Skin of body (tissue), 2 donors: ENCODE results near the gene C12orf57. TPM values are rescaled to one million over a fixed set of nuclear protein-coding genes. Genes with fewer than 3 reads are reported as not detected.
A peak's percentile ranks its signal among the peaks of the same experiment; 100 is the strongest.

Experiments used
- DNase-seq: peaks from one replicate; lab custom pipeline; 2025; lab: John Stamatoyannopoulos, UW
- total RNA-seq: library from RNA; depleted of rRNA; stranded (reverse); fragments of >200 nt; gene quantifications from one replicate; pipeline ENCODE4 v1.2.3, GENCODE V29; 2014

Gene C12orf57
- total RNA-seq, 1 donor from 2014 or later, result 130 TPM

DNA sequence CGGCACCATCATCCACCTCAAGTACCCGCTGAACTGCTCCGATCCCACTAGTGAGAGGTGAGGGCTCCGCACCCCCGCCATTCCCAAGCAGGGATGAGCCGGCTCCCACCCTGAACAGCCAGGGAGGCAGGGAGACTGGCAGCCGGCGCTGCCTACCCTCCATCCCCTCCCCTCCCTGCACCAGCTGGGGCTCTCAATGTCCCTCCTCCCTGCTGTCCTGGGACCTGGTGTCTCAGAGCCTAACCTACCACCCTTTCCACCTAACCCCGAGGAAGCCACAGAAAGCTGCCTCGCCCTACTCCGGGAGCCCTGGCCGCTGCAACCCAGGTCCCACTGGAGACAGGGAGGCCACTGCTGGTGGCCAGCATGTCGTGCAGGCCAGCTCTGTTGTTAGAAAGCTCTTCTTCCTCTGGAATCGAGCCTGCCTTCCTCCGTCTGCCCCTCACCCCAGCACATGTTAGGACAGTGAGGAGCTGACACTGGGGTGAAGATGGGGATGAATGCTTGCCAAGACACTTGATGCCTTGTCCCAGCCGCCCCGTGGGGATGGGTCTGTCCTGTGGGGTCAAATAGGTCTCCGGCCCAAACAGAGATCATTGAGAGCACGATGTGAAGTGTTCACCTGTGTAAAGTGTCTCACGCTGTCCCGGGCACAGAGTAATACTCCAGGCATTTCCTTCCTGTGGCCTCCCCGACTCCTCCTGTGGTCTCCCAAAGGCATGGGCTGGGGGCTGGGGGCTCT, 8.5 kb downstream of the C12orf57 start:
- DNase-seq, result no peak

DNA sequence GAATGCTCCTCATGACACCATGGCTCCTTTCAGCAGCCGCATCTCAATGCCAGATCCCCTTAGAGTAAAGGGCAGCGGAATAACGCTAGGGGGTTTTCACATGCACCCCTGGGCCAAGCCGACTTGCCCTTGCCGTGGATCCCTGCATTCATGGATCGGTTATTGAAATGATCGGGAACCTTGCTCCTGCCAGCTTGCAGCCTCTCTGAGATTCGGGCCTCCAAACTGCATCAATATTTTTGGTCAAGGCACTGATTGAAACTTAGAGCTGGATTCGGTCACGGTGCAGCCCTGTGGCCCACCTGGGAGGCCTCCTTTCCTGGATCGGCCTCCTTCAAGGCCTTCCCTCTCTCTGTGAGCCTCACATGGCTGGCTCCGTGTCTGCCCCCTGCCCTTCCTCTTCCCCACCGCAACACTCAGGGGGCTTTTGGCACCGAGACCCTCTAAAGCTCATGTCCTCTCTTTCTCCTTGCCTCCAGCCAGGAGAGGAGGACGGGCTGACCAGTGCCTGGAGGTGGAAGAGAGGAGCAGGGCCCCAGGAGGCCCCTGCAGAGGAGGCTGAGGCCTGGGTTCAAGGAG, 9.1 kb downstream of the C12orf57 start:
- no peak for DNase-seq

GRCh38 chr12:6953442-6954315, 9.9 kb downstream of the C12orf57 start:
- DNase-seq, result peak; percentile 69

DNA sequence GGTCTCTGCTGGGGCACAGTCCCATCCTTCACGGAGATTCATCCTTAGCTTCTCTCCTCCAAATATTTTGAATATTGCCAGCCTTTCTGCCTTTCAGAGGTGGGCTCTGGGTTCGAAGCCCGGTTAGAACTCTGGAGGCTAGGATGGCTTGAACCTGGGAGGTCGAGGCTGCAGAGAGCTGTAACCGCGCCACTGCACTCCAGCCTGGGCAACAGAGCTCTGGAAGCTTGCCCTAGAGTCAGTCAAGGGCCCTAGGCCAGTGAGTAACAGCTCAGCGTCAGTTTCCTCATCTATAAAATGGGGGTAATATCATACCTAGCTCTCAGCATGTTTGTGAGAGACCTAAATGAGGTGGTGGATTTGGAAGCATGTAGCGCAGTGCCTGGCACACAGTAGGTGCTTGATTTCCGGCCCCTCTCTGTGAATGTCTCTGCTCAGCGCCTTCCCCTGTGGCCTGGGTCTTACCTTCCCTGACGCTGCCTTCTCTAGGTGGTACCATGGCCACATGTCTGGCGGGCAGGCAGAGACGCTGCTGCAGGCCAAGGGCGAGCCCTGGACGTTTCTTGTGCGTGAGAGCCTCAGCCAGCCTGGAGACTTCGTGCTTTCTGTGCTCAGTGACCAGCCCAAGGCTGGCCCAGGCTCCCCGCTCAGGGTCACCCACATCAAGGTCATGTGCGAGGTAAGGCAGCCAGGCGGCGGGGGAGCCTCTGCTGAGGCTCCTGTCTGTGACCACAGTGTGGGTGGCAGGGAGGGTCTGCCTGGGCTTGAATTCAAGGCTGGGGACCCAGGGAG, 10.7 kb downstream of the C12orf57 start:
- no peak for DNase-seq

DNA sequence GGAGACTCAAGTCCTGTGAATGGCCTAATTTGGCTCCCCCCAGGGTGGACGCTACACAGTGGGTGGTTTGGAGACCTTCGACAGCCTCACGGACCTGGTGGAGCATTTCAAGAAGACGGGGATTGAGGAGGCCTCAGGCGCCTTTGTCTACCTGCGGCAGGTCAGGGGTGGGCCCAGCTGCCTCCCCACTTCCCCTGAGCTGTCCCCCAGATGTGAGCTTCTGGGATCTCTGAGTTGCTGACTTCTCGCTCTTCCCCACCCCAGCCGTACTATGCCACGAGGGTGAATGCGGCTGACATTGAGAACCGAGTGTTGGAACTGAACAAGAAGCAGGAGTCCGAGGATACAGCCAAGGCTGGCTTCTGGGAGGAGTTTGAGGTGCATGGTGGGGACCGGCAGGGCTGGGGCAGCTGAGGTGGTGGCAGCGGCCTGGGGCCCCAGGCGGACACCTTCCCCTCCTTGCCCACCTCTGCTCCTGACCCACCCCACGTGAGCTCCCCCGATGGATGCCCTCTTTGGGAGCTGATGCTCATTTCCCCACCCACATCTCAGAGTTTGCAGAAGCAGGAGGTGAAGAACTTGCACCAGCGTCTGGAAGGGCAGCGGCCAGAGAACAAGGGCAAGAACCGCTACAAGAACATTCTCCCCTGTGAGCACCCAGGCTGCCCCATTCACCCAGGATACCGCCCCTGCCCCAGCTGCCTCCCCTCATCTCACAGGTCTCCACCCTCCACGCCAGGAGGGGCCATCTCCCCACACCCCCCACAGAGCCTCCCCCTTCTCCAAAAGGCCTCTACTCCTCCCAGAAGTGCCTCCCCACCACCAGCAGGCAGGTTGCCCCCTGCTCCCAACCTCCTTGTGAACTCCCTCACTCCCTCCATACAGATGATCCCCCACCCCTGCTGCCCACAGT, 11.5 kb downstream of the C12orf57 start:
- DNase-seq, result no peak

DNA sequence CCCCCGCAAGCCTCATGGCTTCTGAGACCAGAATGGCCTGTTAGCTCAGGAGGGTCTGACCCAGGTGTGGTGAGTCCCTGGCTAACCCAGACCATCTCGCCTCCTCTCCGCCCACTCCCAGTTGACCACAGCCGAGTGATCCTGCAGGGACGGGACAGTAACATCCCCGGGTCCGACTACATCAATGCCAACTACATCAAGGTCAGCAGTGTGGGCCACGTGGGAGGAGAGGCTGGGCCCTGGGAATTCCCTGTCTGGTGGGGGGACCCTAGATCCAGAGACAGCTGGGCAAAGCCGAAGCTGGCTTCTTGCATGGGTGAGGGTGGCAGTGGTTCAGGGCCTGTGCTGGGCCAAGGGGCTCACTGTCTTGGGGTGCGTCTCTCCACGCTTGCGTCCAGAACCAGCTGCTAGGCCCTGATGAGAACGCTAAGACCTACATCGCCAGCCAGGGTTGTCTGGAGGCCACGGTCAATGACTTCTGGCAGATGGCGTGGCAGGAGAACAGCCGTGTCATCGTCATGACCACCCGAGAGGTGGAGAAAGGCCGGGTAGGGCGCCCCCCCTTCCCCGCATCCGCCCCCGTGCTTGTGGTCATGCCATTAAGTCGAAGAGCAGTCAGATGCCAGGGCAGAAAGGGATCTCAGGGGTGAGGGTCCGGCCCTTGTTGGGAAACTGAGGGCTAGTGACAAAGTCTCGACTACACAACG, 12.4 kb downstream of the C12orf57 start:
- DNase-seq, result no peak

DNA sequence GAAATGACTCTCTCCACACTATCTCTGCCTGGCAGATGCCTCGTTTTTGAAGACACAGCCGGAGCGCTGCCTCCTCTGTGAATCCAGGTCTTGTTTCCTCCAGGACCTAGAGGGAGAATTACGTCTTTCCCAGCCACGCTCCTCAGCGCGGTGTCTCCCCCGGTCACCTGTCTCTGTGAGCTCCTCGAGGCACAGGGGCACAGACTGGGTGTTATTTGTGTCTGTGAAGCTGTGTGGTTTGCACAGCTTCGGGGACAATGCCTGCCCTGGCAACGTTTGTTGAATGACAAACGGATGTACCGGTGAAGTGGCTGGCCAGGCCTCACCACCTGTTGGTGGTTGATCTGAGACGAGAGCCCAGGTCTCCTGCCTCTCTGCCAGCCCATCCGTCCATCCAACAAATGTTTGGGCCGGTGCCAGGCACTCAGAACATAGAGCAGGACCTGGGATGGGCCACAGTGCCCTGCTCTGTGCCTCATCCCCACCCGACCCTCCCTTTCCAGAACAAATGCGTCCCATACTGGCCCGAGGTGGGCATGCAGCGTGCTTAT, 13.4 kb downstream of the C12orf57 start:
- DNase-seq, result no peak

- DNase-seq, result no peak
These were observed 14.2 kb downstream of the C12orf57 start for GRCh38 chr12:6957741-6958608.

DNA sequence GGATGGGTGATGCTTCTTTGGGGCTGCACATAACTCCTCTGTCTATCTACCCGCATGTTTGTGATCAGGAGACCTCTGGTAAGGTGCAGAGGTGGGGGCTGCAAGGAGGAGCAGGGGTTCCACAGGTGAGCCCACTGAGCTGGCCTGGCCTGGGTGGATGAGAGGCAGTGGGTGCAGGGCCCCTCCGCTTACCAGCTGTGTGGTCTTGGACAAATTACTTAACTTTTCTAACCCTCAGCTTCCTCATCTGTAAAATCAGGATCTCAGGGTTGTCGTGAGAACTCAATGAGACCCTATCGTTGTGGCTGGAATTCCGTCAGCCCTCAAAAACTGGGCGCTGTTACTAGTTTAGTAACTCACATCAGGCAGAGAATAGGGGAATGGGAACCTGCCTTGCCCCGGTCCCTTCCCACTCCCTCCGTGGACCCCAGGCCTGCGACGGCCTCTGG, 14.8 kb downstream of the C12orf57 start:
- DNase-seq, result no peak

GRCh38 chr12:6959058-6959804, 15.4 kb downstream of the C12orf57 start:
- no peak for DNase-seq

DNA sequence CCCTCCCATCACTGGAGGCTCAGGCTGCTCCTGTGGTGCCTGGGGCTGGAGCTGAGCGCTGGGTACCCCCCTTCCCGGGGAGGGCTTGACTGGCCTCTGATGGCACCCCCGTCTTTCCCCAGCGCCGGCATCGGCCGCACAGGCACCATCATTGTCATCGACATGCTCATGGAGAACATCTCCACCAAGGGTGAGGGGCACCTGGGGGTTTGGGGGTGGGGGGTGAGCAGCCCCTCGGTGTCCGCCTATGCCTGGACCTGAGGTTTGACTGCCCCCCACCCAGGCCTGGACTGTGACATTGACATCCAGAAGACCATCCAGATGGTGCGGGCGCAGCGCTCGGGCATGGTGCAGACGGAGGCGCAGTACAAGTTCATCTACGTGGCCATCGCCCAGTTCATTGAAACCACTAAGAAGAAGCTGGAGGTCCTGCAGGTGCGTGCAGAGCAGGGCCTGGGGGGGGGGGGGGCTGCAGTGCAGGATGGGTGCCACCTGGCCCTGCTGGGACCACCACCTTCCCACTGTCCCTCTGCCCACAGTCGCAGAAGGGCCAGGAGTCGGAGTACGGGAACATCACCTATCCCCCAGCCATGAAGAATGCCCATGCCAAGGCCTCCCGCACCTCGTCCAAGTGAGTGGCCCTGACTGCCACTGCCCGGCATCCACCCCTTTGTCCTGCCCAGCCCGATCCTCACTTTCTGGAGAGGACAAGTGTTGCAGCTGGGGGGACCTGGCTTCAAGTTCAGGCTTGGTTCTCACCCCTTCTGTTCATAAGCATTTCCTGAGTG, 16.2 kb downstream of the C12orf57 start:
- DNase-seq, result no peak

- no peak for DNase-seq
These were observed 16.9 kb downstream of the C12orf57 start for GRCh38 chr12:6960593-6961277.

DNA sequence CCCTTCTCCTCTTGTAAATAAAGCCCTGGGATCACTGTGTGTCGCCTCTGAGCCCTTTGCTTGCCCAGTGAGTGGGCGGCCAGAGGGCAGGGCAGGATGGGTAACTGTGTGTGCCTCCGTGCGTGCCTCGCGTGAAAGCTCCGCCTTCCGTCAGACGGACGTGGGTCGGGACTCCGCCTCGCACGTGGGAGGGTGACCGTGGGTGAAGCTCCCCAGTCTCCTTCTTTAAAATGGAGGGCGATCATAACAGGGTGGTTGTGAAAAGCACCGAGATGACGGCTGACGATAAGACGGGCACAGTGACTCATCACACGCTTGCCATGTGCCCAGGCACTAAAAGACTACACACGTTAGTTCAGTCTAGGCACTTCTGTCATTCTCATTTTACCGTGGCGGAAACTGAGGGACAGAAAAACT, 17.5 kb downstream of the C12orf57 start:
- DNase-seq, result no peak

DNA sequence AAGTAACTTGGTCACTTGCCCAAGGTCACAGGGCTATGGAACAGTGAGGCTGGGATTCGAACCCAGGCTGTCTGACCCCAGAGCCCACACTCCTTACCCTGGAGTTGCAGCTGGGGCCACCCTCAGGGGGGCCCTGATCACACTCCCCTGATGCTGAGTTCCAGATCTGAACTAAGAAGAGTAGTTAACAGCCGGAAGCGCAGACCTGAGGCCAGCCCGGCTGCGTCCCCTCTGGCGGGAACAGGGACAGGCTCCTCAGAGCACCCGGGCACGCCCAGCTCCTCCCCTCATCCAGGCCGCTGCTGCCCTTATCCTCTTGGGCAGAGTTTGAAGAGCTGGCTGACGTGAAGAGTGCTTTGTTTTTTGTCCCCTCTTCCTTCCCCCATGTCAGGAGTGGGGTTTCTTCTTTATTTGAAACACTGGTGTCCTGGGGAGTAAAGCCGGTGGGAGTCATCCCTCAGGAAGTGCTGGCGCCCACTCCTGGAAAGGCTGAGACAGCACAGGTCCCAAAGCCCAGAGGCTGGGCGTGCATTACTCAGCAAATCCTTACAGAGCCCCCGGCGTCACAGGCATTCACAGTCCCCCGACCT, 18.0 kb downstream of the C12orf57 start:
- DNase-seq, result peak; percentile 37

DNA sequence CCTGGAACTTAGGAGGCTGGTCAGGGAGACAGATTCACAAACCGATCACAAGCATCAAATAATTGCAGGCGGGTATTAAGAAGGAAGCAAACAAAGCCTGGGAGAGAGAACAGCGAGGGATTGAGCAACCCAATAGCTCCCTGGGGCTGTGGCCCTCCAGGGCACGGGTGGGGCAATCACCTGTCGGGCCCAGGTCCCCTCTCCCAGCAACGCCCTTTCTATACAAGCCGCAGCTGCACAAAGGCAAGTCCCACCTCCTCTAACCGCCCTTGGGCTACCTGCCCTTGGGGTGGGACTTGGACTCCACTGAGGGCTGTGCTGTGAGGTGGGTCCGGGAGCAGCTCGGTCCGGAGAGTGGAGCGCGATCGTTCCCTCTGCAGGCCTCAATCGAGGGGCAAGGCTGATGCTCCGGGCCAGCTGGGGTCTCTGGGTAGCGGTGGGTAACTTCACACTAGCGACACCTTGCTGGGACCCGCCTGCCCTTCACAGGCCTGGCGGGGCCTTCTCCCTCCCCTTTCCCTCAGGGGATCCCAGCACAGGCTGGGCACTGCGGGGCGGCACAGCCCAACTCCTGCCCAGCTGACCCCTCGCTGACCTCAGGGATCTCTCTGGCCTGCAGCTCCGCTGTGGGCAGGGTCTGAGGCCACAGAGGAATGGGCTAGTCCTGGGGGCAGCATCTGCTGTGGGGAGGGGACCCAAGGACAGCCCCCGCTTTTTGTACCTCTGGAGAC, 18.6 kb downstream of the C12orf57 start:
- DNase-seq, result no peak
